Measurements from ENCODE around the gene TXNRD3.

DNA sequence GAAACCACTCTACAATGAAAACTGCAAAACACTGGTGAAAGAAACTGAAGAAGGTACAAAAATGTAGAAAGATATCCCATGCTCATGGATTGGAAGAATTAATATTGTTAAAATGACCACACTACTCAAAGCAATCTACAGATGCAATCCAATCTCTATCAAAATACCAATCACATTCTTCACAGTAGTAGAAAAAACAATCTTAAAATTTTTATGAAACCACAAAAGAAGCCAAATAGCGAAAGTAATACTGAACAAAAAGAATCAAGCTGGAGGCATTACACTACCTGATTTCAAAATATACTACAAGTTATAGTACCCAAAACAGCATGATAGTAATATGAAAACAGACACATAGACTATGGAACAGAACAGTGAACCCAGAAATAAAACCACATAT, 36.9 kb downstream of the TXNRD3 start:
- TF ChIP-seq, protein P1, sequence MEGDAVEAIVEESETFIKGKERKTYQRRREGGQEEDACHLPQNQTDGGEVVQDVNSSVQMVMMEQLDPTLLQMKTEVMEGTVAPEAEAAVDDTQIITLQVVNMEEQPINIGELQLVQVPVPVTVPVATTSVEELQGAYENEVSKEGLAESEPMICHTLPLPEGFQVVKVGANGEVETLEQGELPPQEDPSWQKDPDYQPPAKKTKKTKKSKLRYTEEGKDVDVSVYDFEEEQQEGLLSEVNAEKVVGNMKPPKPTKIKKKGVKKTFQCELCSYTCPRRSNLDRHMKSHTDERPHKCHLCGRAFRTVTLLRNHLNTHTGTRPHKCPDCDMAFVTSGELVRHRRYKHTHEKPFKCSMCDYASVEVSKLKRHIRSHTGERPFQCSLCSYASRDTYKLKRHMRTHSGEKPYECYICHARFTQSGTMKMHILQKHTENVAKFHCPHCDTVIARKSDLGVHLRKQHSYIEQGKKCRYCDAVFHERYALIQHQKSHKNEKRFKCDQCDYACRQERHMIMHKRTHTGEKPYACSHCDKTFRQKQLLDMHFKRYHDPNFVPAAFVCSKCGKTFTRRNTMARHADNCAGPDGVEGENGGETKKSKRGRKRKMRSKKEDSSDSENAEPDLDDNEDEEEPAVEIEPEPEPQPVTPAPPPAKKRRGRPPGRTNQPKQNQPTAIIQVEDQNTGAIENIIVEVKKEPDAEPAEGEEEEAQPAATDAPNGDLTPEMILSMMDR (IDR thresholded peaks at IDR 0.05; ENCODE audit: insufficient read depth, low read depth, low read length) = no peak
- TF ChIP-seq EZH2 (IDR thresholded peaks at IDR 0.05; ENCODE audit: insufficient read depth, low read length) = no peak
